HG03196 (cell line): Measurements from ENCODE around the gene SOX18.

Experiments used
- ATAC-seq: cut with Tn5 transposase; IDR thresholded peaks from one replicate; pipeline ENCODE4 v1.9.1; 2021; ENCODE audit not compliant: unreplicated experiment

The SOX18 gene

DNA sequence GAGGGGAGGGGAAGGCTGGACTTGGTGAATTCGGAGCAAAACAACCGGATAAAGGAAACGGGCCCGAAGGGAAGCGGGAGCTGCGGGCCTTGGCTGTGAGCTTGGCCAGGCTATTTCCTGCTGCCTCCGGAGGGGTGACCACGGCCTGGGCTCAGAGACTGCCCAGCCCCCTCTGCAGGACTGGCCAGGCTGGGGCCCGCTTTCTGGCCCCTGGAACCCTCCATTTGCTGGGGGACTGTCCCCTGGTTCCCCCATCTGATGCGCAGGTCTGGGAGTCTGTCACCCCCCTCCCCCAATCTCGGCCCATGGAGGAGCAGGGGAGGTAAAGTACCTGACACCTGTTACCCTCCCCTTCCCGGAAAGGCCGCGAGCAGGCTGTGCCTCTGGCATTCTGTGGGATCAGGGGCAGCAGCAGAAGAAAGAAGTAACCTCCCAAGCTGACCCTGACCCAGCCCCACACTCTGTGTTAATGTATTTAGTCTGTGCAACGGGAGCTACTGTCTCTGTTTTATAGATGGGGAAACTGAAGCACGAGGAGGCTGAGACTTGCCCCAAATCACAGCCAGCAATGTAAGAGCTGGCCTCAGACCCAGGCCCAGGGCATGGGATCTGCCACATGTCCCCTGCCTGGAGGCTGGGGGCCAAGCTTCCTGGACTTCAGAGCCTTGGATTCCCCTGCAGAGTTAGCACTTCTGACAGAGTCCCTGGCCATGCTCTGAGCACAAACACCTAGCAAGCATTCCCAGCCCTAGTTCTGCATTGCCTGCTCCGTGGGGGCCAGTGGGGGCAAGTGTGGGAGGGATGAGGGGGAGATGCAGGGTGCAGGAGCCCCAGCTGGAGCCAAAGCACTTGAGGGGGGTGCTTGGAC lies 9.9 kb downstream of the SOX18 start:
- no peak for ATAC-seq

DNA sequence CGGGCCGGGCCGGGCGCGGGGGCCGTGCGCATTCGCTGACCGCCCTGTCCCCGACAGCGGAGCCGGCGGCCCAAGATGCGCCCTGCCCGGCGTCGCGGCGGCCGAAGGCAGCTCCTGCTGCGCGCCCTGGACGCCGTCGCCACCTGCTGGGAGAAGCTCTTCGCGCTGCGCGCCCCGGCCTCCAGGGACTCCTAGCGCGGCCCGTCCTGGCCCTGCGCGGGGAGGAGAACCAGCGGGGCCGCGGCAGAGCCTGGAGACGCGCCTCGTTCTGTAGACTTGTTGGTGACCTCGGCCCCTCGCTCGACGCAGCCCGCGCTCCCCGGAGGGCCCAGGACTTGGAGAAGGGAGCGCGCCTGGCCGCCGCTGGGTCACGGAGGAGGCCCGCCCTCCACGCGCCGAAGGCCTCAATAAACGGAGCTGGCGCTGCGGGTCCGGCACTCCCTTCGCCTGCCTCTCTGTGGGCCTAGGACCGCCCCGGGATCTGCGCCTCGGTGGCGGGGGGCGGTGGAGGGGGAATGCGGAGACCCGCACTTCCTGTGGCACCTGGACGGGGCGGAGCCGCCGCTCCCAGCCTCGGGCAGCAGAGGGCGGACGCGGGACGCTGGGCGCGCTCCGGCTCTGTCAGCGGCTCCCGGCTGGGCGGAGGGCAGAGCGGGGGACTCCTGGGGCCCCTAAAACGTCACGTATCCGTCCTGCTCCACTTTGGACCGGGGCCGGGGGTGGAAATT lies 10.7 kb downstream of the SOX18 start:
- no peak for ATAC-seq

DNA sequence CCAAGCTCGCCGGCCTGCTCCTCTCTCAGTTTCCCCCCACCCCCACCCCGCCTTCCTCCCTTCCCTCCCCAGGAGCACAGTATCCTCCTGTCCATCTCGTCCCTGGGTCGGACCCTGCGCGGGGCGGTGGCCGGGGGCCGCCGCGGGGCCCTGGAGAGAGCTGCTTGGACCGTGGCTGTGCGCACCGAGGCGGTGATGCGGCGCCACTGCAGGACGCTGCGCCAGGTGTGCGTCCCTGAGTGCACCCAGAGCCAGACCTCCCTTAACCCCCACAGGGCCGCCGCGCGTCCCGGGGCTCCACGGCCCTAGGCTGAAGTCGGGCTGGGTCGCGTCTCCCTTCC lies 11.2 kb downstream of the SOX18 start:
- ATAC-seq: no peak

DNA sequence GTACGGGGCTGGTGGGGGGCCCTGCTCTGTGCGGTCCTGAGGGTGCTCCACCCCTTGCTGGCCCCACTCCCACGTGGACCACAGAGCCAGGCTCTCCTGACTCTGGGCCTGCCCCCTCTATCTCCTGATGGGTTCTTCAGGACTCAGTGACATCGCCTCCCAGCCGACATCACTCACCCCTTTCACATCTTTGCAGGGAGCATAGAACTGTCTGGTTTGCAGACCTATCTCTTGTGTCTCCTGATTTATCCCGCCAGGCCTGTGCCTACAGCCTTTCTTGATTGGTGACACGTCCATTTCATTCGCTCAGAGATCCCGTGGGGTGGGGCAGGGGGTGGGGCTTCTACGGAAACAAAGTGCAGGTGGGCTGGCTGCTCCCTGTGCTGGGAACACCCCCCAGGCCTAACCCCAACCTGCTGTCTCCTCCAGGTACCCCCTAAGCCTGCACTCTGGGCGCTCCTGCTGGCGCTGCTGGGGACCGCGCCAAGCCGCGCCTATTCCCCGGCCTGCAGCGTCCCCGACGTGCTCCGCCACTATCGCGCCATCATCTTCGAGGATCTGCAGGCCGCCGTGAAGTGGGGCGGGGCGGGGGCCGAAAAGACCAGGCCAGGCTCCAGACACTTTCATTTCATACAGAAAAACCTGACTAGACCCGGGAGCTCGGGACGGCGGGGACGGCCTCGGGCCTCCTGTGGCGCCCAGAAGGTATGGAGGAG lies 11.8 kb downstream of the SOX18 start:
- no peak for ATAC-seq

DNA sequence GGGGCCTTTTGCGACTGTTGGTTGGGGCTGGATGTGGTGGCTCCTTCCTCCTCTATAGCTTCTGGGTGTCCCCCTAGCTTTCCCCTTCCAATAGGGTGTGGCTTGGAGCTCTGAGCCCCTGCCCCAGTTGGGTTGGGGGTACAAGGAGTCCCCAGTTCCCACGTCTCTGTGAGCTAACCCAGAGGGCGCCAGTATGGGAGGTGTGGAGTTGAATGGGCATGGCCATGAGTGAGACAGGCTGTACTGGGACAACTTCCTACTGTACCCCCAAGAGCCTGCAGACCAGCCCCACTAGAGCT lies 12.3 kb downstream of the SOX18 start:
- ATAC-seq: no peak

DNA sequence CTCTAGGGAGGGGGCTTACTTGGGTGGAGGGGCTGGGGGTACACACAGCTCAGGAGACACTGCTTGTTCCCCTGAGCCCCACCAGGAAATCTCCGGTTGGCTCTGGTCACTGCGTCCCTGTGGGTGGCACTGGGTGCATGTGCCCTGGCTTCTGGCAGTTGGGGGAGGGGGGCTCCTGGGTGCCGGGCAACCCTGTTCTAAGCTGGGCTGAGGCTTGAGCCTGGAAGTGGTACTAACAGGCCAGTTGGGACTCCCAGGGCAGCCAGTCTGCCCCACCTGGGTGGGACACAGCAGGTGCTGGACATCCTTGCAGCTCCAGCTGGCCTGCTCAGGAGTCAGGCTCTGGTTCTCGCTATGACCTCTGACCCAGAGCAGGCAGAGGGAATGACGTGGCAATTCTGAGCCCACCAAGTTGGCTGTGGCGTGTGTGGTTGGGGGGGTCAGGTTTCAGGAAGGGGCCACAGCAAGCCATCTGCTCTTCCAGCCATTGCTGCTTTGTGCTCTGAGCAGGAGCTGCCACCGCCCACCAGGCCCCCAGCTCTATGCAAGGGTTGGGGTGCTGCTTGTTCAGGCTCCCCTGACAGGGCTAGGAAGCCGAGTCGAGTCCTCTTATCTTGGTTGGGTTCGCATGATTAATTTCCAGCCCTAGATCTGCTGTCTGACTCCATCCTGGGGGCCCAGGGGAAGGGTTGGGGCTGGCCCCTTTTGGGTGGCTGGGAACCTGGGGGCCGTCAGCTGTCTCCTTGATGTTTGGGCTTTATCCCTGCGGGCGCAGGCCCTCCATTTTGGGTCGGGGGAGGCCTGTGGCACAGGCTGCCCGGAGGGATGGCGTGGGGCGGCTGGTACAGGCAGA lies 12.9 kb downstream of the SOX18 start:
- ATAC-seq: no peak

DNA sequence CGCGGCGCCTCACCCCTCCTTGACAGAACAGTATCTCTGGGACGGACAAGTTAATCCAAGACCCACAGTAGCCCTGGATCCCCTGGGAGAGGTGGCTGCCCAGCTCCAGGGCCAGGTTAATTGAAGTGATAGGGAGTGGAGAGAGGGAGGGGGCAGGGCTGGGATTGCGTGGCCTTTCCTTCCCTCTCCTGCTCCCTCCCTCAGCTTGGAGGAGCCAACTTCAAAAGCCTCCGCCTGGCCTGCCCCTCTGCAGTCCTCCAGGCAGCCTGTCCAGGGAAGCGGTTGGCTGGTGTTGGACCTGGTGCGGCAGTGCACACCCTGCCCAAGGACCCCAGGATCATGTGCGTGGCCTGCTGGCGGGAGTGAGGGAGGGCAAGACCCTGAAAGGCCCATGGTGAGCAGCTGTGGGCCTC lies 13.5 kb downstream of the SOX18 start, which contains the start of gene C20orf204:
TSS of gene C20orf204 (plus strand) at position 250 of the 413 bp plus-strand sequence. CDS start at position 392, 142 bp downstream.
- no peak for ATAC-seq

DNA sequence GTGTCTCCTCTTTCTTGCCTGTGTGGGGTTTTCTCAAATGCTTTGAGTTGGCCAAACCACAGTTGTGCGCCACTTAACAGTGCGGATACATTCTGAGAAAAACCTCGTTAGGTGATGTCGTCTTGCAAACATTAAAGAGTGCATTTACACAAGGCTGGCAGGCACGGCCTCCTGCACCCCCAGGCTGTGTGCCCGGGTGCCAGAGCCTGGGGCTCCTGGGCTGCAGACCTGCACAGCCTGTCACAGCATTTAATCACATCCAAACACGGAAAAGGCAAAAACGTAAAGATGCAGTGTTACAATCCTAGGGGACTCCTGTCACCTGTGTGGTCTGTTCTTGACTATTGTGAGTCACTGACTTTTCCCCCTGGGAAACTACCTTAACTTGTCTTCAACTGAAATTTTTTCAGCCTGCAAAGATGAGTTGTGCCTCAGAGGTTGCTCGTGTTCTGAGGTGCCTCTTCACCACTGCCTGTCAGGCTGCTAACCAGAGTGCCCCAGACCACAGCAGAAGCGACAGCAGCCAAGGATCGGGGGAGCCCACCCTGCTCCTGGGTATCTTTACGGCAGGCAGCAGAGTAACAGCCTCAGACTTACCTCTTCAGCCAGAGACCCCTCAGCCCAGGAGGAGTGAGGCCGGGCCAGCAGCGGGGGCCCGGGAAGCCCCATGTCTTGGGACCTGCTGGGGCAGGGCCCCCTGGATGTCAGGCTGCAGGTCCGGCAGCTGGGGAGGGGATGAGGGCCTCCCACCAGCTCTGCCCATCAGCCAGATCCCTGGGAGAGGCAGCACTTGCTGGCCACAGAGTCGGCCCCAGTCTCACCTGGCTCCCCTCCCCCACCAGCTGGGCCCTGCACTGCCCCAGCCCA lies 14.1 kb downstream of the SOX18 start:
- ATAC-seq: no peak

DNA sequence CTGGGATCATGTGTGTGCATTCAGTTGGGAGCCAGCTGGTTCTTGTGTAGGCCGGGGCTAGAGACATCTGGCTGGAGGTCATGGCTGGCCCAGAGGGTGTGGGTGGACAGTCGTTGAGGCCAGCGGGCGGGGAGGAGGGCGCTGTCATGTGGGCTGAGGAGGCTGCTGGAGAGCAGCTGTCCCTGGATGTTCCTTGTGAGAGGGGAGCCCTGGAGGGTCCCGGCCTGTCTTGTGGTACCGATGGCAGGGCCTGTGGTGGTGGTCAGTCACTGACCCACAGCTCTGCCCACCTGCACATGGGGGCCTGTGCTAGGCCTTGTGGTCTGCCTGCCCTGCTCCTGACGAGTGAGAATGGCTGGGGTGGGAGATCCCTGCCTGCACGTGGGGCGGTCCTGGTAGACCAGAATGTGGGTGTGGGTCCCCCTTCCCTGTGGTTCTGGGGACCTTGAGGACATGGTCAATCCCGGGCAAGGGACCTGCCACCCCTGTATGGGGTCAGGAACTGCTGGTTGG lies 15.4 kb downstream of the SOX18 start:
- ATAC-seq: no peak

DNA sequence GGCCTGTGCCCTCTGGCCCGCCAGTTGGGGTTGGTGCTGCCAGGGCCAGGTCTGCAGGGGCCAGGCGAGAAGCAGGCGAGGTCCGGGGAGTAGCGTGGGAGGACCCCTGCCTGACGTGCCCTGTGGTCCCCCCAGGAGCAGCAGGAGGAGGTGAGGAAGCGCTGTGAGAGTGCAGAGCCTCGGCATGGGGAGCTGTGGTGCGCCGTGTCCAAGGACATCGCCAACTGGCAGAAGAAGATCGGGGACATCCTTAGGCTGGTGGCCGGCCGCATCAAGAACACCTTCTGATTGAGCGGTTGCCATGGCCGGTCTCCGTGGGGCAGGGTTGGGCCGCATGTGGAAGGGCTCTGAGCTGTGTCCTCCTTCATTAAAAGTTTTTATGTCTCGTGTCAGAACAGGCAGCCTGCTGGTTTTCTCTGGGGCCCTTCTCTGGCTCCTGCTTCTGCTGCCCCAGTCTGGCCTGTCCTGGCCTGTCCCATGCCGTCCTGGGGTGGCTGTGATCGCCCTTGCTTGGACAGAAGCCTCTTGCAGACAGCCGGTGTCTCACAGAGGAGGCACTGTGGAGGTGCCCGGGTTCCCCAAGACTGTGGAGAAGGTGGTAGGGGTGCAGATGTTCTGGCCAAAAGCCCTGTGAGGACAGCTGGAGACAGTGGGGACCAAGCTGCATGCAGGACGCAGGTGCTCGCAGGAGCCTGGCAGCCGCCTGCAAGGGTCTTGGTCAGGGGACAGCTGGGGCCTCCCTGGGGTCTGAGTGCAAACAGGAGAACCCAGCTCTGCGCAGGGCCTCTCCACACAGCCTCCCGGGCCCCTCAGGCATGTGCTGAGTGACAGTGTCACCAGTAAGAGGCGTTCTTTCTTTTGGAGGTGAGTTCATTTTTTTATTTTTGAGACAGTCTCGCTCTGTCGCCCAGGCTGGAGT lies 16.5 kb downstream of the SOX18 start:
- no peak for ATAC-seq

DNA sequence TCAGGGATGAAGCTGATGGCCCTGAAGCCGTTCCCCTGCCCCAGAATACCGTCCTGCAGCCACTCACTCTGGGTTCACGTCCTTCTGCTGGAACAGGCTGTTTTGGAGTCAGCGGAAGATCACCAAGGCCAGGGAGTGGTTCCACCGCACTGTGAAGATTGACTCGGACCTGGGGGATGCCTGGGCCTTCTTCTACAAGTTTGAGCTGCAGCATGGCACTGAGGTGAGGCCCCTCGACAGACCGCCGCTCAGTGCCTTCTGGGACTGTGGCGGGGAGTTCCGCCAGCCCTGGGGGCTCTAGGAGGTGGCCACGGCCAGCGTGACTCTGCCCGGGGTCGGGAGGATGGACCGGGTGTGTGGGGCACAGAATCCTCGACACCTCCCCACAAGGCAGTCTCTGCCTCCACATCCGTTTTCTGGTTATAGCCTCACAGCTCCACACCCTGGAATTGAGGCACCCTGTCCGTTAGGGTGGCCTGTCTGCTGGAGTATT lies 17.6 kb downstream of the SOX18 start:
- ATAC-seq: no peak

DNA sequence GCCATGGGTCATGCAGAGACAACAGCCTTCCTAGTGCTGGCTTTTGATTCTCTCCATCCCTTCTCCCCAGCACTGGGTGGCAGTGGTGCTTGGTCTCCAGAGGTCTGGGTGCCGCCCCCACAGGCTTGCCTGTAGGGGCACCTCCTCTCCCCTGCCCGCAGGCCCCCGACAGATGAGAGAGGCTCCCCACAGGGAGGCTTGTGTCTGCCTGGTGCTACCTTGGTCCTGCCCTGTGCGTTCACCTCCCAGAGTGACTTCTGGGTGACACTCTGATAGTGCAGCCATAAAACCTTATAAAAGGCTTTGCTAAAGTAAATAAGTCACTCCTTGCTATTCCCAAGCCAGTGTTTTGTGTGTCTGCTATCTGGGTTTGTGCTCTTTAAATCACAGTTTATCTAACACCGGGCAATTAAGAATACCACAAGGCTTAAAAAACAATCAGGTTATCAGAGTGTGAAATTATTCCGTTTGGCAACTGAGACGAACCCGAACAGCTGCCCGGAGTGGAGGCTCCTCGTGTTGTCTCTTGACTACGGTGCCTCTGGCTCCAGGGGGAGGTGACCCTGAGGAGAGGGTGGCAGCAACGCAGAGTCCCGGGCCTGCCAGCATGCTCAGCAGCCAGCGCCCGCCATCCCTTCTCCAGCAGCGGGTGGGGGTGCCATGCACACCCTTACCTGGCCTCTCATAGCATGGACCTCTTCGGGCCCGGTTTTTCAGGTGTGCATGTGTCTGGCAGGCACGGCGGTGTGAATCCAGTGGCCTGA lies 18.9 kb downstream of the SOX18 start:
- no peak for ATAC-seq

DNA sequence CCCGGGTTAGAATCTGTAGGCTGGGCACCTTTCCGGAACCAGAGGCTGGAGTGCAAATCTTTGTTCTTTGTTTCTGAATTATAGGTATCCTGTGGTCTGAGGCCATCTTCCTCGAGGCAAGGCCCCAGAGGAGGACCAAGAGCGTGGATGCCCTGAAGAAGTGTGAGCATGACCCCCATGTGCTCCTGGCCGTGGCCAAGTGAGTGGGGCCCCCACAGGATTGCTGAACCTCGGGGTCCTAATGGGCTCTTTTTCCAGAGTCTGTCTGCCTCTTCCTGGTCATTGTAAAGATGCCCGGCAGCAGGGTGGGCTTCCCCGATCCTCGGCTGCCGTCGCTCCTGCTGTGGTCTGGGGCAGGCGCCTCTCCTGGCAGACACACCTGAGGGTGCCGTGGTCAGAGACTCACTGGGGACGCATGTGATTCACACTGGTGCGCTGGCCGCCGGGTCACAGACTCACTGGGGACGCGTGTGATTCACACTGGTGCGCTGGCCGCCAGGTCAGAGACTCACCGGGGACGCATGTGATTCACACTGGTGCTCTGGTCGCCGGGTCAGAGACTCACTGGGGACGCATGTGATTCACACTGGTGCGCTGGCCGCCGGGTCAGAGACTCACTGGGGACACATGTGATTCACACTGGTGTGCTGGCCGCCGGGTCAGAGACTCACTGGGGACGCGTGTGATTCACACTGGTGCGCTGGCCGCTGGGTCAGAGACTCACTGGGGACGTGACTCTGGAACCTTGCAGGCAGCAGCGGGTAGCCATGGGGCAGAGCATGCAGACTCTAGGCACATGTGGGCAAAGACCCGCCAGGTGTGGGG lies 19.9 kb downstream of the SOX18 start:
- no peak for ATAC-seq

DNA sequence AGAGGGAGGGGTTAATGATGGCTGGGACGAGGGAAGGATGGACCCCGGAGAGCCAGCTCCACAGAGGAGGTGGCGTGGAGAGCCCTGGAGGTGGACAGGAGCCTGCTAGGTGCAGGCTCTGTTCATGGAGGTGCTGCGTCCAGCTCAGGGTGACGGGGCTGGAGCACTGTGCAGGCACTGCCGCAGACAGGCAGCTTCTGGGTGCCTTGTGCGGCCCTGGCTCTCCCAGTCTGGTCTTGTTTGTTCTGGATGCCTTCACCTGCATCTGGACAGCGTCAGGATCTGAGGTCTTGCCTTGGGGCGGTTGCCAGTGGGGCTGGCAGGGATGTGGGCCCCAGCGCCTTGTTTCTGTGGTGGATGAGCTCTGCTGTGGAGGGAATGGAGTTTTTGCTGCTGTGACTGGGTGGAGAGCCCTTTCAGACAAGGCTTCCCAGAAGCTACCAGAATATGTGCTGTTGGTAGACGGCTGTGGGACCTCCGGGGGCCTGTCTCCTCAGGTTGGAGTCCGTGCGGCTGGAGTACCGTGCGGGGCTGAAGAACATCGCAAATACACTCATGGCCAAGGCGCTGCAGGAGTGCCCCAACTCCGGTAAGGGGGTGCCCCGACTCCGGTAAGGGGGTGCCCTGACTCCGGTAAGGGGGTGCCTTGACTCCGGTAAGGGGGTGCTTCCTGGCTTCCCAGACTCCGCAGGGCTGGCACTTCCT lies 21.3 kb downstream of the SOX18 start:
- ATAC-seq: no peak

DNA sequence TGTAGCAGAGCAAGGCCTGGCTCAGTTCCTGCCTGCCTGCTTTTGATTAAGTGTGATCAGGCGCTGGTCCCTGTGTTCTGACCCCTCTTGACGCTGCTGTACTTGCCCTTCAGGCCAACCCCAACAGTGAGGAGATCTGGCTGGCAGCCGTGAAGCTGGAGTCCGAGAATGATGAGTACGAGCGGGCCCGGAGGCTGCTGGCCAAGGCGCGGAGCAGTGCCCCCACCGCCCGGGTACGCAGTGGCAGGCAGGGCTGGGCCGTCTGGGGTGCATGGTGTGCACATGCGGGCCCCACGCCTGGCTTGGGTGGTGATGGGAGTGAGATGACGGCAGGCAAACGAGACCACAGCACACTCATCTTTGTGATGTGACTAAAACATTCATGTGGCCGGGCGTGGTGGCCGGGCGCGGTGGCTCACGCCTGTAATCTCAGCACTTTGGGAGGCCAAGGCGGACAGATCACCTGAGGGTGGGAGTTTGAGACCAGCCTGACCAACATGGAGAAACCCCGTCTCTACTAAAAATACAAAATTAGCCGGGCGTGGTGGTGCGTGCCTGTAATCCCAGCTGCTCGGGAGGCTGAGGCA lies 23.5 kb downstream of the SOX18 start:
- no peak for ATAC-seq
